IMR-90 (cell line): ENCODE measurements around the gene FAM20B. TPM values are rescaled to one million over a fixed set of nuclear protein-coding genes. Genes with fewer than 3 reads are reported as not detected.

Experiments
- ATAC-seq: fragments of 200-7000 bp; cut with Tn5 transposase; 2 replicates; pipeline ENCODE4 v1.9.1; 2020; ENCODE audit warnings: low read depth, mild to moderate bottlenecking, moderate library complexity
- BruUV-seq: library from RNA; stranded (reverse); fragments of 400-500 nt; replicated peaks from 2 replicates; lab custom pipeline; 2021; lab: Mats Ljungman, UMichigan
- CTCF ChIA-PET: fragments of 300-600 bp; formaldehyde crosslinking; extraction: SDS; loops from one replicate; lab custom pipeline; 2021; ENCODE audit warnings: antibody characterized with exemption; lab: Yijun Ruan, JAX
- POLR2A ChIA-PET: fragments of 300-600 bp; sonication (Branson Sonifier 250); formaldehyde crosslinking; loops from one replicate; lab custom pipeline; 2022; ENCODE audit warnings: antibody characterized with exemption; ENCODE audit not compliant: unreplicated experiment; lab: Charles Lee
- DNase-seq: peaks from one replicate; pipeline ENCODE4 v3.0.0; 2013
- H2AFZ ChIP-seq: replicated peaks from 2 replicates; pipeline ENCODE3; 2013; ENCODE audit warnings: low read length, mild to moderate bottlenecking; ENCODE audit not compliant: poor library complexity
- H2AK5ac ChIP-seq: 2 replicates; pipeline ENCODE4 v1.6.1; 2013; ENCODE audit warnings: low read depth, low read length, inconsistent platforms
- H2AK9ac ChIP-seq: replicated peaks from 2 replicates; pipeline ENCODE3; 2013; ENCODE audit warnings: mild to moderate bottlenecking, low read depth, low read length, moderate library complexity; ENCODE audit not compliant: poor library complexity
- H2BK120ac ChIP-seq: 2 replicates; pipeline ENCODE4 v1.6.1; 2013; ENCODE audit warnings: low read depth, low read length, inconsistent platforms
- H2BK15ac ChIP-seq: 3 replicates; pipeline ENCODE4 v1.6.1; 2013; ENCODE audit warnings: low read depth, low read length, inconsistent platforms
- H2BK20ac ChIP-seq: 2 replicates; pipeline ENCODE4 v1.6.1; 2013; ENCODE audit warnings: low read depth, mild to moderate bottlenecking, inconsistent platforms, low read length, moderate library complexity
- H2BK5ac ChIP-seq: 2 replicates; pipeline ENCODE4 v1.6.1; 2013; ENCODE audit warnings: mild to moderate bottlenecking, low read depth, low read length, inconsistent platforms; ENCODE audit not compliant: poor library complexity, severe bottlenecking
- H3K14ac ChIP-seq: replicated peaks from 2 replicates; pipeline ENCODE4 v1.6.1; 2013; ENCODE audit warnings: low read depth, low read length, inconsistent platforms
- H3K18ac ChIP-seq: 2 replicates; pipeline ENCODE4 v1.6.1; 2013; ENCODE audit warnings: low read depth, low read length, control low read depth
- H3K23ac ChIP-seq: 2 replicates; pipeline ENCODE4 v1.6.1; 2013; ENCODE audit warnings: low read depth, low read length, inconsistent platforms
- H3K27ac ChIP-seq: 2 replicates; pipeline ENCODE4 v1.5.1; 2013; ENCODE audit warnings: mild to moderate bottlenecking, control low read depth, low read length; ENCODE audit not compliant: insufficient read depth
- H3K27me3 ChIP-seq: 2 replicates; pipeline ENCODE4 v1.6.1; 2013; ENCODE audit warnings: low read length; ENCODE audit not compliant: control insufficient read depth, insufficient read depth
- H3K36me3 ChIP-seq: 2 replicates; pipeline ENCODE4 v1.6.1; 2013; ENCODE audit warnings: low read length, mixed read lengths; ENCODE audit not compliant: control insufficient read depth, insufficient read depth
- H3K4ac ChIP-seq: 2 replicates; pipeline ENCODE4 v1.6.1; 2013; ENCODE audit warnings: low read depth, low read length, inconsistent platforms
- H3K4me1 ChIP-seq: 2 replicates; pipeline ENCODE4 v1.6.1; 2013; ENCODE audit warnings: low read length, mixed read lengths; ENCODE audit not compliant: control insufficient read depth, insufficient read depth
- H3K4me2 ChIP-seq: 2 replicates; pipeline ENCODE4 v1.6.1; 2013; ENCODE audit warnings: low read depth, mild to moderate bottlenecking, control low read depth, low read length, moderate library complexity
- H3K4me3 ChIP-seq: 2 replicates; pipeline ENCODE4 v1.5.1; 2013; ENCODE audit warnings: low read depth, mild to moderate bottlenecking, control low read depth, low read length, moderate library complexity; ENCODE audit not compliant: insufficient read depth
- H3K56ac ChIP-seq: 2 replicates; pipeline ENCODE4 v1.6.1; 2013; ENCODE audit warnings: low read length, inconsistent platforms; ENCODE audit not compliant: insufficient read depth; ENCODE audit errors: extremely low read depth
- H3K79me1 ChIP-seq, 2 experiments: 2 replicates each; pipeline ENCODE4 v1.6.1; 2013; ENCODE audit warnings: low read length in 2 of 2, inconsistent platforms in 1 of 2, low read depth in 1 of 2
- H3K9ac ChIP-seq: 2 replicates; pipeline ENCODE4 v1.6.1; 2013; ENCODE audit warnings: low read depth, low read length, control low read depth
- H3K9me1 ChIP-seq: 2 replicates; pipeline ENCODE4 v1.6.1; 2013; ENCODE audit warnings: low read length, inconsistent platforms; ENCODE audit not compliant: insufficient read depth
- H3K9me3 ChIP-seq: 2 replicates; pipeline ENCODE4 v1.6.1; 2013; ENCODE audit warnings: low read length; ENCODE audit not compliant: control insufficient read depth, insufficient read depth
- H4K20me1 ChIP-seq: 2 replicates; pipeline ENCODE4 v1.6.1; 2013; ENCODE audit warnings: low read length, inconsistent platforms; ENCODE audit not compliant: insufficient read depth
- H4K5ac ChIP-seq: 2 replicates; pipeline ENCODE4 v1.6.1; 2013; ENCODE audit warnings: mild to moderate bottlenecking, low read depth, low read length, control low read depth
- H4K8ac ChIP-seq, 2 experiments: 2 replicates each; pipeline ENCODE4 v1.6.1; 2013; ENCODE audit warnings: low read depth in 2 of 2, low read length in 2 of 2, control low read depth in 1 of 2, inconsistent platforms in 1 of 2
- H4K91ac ChIP-seq: 2 replicates; pipeline ENCODE4 v1.6.1; 2013; ENCODE audit warnings: low read depth, low read length, inconsistent platforms; ENCODE audit not compliant: insufficient read depth
- BHLHE40 ChIP-seq: fragments of 150-350 bp; IDR thresholded peaks from 2 replicates; pipeline ENCODE4 v1.6.1; 2016; ENCODE audit warnings: mild to moderate bottlenecking, low read depth, low read length
- CEBPB ChIP-seq: IDR thresholded peaks from 2 replicates; pipeline ENCODE4 v1.6.1; 2012; ENCODE audit warnings: low read depth, low read length, improper control_type of control experiment
- CHD1 ChIP-seq: IDR thresholded peaks from 2 replicates; pipeline ENCODE4 v1.6.1; 2012; ENCODE audit warnings: low read depth, low read length, improper control_type of control experiment
- CTCF ChIP-seq: conservative IDR thresholded peaks from 2 replicates; pipeline ENCODE4 v1.5.1; 2012; ENCODE audit warnings: mild to moderate bottlenecking, low read depth, low read length, improper control_type of control experiment
- ELK1 ChIP-seq: fragments of 150-350 bp; IDR thresholded peaks from 2 replicates; pipeline ENCODE4 v1.6.1; 2016; ENCODE audit warnings: low read depth, mild to moderate bottlenecking, low read length, moderate library complexity, borderline replicate concordance
- FOS ChIP-seq: fragments of 150-350 bp; IDR thresholded peaks from 2 replicates; pipeline ENCODE4 v1.6.1; 2016; ENCODE audit warnings: low read depth, low read length
- MAFK ChIP-seq: IDR thresholded peaks from 2 replicates; pipeline ENCODE4 v1.6.1; 2012; ENCODE audit warnings: low read depth, low read length, improper control_type of control experiment
- MAZ ChIP-seq: IDR thresholded peaks from 2 replicates; pipeline ENCODE4 v1.6.1; 2012; ENCODE audit warnings: low read depth, mild to moderate bottlenecking, low read length, improper control_type of control experiment, moderate library complexity, borderline replicate concordance
- MXI1 ChIP-seq: IDR thresholded peaks from 2 replicates; pipeline ENCODE4 v1.6.1; 2012; ENCODE audit warnings: low read depth, mild to moderate bottlenecking, low read length, moderate library complexity, borderline replicate concordance
- NFE2L2 ChIP-seq: fragments of 150-350 bp; IDR thresholded peaks from 2 replicates; pipeline ENCODE4 v1.6.1; 2016; ENCODE audit warnings: low read depth, mild to moderate bottlenecking, low read length
- POLR2A ChIP-seq: IDR thresholded peaks from 2 replicates; pipeline ENCODE4 v1.6.1; 2012; ENCODE audit warnings: mild to moderate bottlenecking, low read depth, low read length
- RAD21 ChIP-seq: IDR thresholded peaks from 2 replicates; pipeline ENCODE4 v1.6.1; 2012; ENCODE audit warnings: low read length, improper control_type of control experiment
- RCOR1 ChIP-seq: IDR thresholded peaks from 2 replicates; pipeline ENCODE4 v1.6.1; 2012; ENCODE audit warnings: mild to moderate bottlenecking, low read length, improper control_type of control experiment; ENCODE audit not compliant: insufficient replicate concordance
- RFX5 ChIP-seq: IDR thresholded peaks from 2 replicates; pipeline ENCODE4 v1.8.0; 2012; ENCODE audit warnings: low read depth, mild to moderate bottlenecking, low read length, moderate library complexity
- SMC3 ChIP-seq: fragments of 150-350 bp; IDR thresholded peaks from 2 replicates; pipeline ENCODE4 v1.6.1; 2016; ENCODE audit warnings: low read depth, mild to moderate bottlenecking, antibody characterized with exemption, low read length, moderate library complexity
- USF2 ChIP-seq: fragments of 150-350 bp; IDR thresholded peaks from 2 replicates; pipeline ENCODE4 v1.6.1; 2017; ENCODE audit warnings: mild to moderate bottlenecking, antibody characterized with exemption, low read length, low read depth
- WGBS, 2 experiments: methylation state at CpG; one replicate each; pipeline versions ENCODE4 v1.1.5 to v1.1.7; 2013; ENCODE audit warnings: missing lambda C conversion rate in 2 of 2; ENCODE audit not compliant: insufficient read length in 1 of 2; ENCODE audit errors: extremely low coverage in 2 of 2; 5-methylcytosine and 5-hydroxymethylcytosine counted together
- dilution Hi-C: fragments of 300-500 bp; cut with HindIII; formaldehyde crosslinking; loops from one replicate; pipeline ENCODE4 v1.14.3; 2018; ENCODE audit warnings: low sequenced_read_pairs; ENCODE audit not compliant: unreplicated experiment
- in situ Hi-C: fragments of 300-500 bp; cut with MboI; formaldehyde crosslinking; loops from 3 replicates; pipeline ENCODE4 v1.14.3; 2019; ENCODE audit warnings: low sequenced_read_pairs, inconsistent platforms, mixed read lengths
- intact Hi-C: fragments of 100-400 bp; cut with micrococcal nuclease; formaldehyde crosslinking; loops from 2 replicates; pipeline ENCODE4 v1.10.0; 2022
- polyA plus RNA-seq, 3 experiments: library from polyadenylated mRNA; depleted of rRNA; stranded (reverse); fragments of >200 nt; gene quantifications; 2 replicates each; pipeline ENCODE4 v1.2.3, GENCODE V29; 2012; ENCODE audit warnings: low replicate concordance in 1 of 3
- total RNA-seq: library from RNA; depleted of rRNA; stranded (reverse); fragments of >200 nt; gene quantifications from 2 replicates; pipeline ENCODE4 v1.2.3, GENCODE V29; 2012

FAM20B gene
- total and polyA plus RNA-seq, 2 of the 4 experiments (the other 2 are of a cell fraction) = 17.1 to 38.4 TPM

DNA sequence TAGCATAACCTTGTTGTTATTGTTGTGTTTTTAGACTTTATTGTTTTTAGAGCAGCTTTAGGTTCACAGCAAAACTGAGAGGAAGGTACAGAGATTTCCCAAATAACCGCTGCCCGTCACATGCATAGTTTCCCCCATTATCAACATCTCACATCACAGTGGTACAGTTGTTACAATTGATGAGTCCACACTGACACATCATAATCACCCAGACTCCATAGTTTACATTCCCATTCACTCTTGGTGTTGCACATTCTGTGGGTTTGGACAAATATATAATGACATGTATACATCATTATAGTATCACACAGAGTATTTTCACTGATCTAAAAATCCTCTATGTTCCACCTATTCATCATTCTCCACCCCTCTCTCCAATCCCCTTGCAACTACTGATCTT lies 30.2 kb downstream of the FAM20B start:
- H3K56ac ChIP-seq = no peak overlapping the region
- DNase-seq (no peak), ATAC-seq (no peak)
- H2AK5ac ChIP-seq = no peak overlapping the region
- H3K4me2 ChIP-seq = no peak overlapping the region
- H3K23ac ChIP-seq = no peak overlapping the region
- no peak overlapping the region for H3K18ac ChIP-seq
- peaks cover 6 to 15% of the 10 kb centered on the region in 2 experiments for H3K79me1 ChIP-seq
- no peak overlapping the region for H4K5ac ChIP-seq
- TF ChIP-seq CEBPB = no peak
- TF ChIP-seq ELK1 = no peak
- no peak for TF ChIP-seq FOS
- TF ChIP-seq MAZ = no peak
- TF ChIP-seq RAD21 = no peak
- TF ChIP-seq BHLHE40 = no peak
- no peak for TF ChIP-seq RCOR1
- no peak for TF ChIP-seq SMC3
- no peak for TF ChIP-seq RFX5
- no peak for TF ChIP-seq CHD1
- no peak for TF ChIP-seq CTCF
- TF ChIP-seq USF2 = no peak
- no peak for TF ChIP-seq POLR2A
- TF ChIP-seq MAFK = no peak
- TF ChIP-seq MXI1 = no peak
- no peak for TF ChIP-seq NFE2L2
- no peak overlapping the region for H2BK5ac ChIP-seq
- peaks cover 5% of the 10 kb centered on the region for H3K4me1 ChIP-seq
- H3K36me3 ChIP-seq = no peaks in the 10 kb centered on the region; the same call in 1 of the 2 replicates
- H2AK9ac ChIP-seq = no peak overlapping the region
- no TSS peak for BruUV-seq
- H2BK20ac ChIP-seq = no peak overlapping the region
- ChIA-PET POLR2A (no interaction called here), CTCF (interaction anchor here (0.8 kb wide), 1 partner anchor 28 kb away, joined by 3 read pairs; no protein-coding TSS in a partner anchor)
- H3K27me3 ChIP-seq = no peaks in the 10 kb centered on the region
- H4K91ac ChIP-seq = no peak overlapping the region
- WGBS, 2 experiments = no CpG with 5 or more reads among the region's 2 CpGs
- in situ Hi-C loops (no loop called here), intact Hi-C loops (no loop called here), dilution Hi-C loops (no loop called here)
- H4K20me1 ChIP-seq = no peaks in the 10 kb centered on the region
- H3K27ac ChIP-seq = no peak overlapping the region
- no peak overlapping the region for H2BK15ac ChIP-seq
- H4K8ac ChIP-seq = no peak overlapping the region
- no peak overlapping the region for H2BK120ac ChIP-seq
- no peak overlapping the region for H2AFZ ChIP-seq
- H3K4ac ChIP-seq = no peak overlapping the region
- no peak overlapping the region for H3K14ac ChIP-seq
- no peaks in the 10 kb centered on the region for H3K9me3 ChIP-seq
- no peak overlapping the region for H3K4me3 ChIP-seq
- H3K9ac ChIP-seq = no peak overlapping the region
- H3K9me1 ChIP-seq = peaks cover 12% of the 10 kb centered on the region
